Astrocyte of the hippocampus (primary cell): Measurements from ENCODE around the gene ABHD1.
A peak's percentile ranks its signal among the peaks of the same experiment; 100 is the strongest.
"Not testable (repeated sequence)": the region's sequence is repeated elsewhere in the genome, so short reads cannot be mapped to it uniquely, and the experiment has no call there.

Source experiments
- DNase-seq: peaks from one replicate; pipeline ENCODE4 v3.0.0; 2011; ENCODE audit warnings: low read depth, low spot score

The ABHD1 gene

GRCh38 chr2:27164960-27165763, 41.5 kb downstream of the ABHD1 start:
- DNase-seq: no peak

GRCh38 chr2:27170581-27171337, 47.1 kb downstream of the ABHD1 start:
- DNase-seq: no peak

GRCh38 chr2:27171351-27171848, 47.8 kb downstream of the ABHD1 start:
- DNase-seq: no peak

- peak; percentile 63 for DNase-seq
Observed at GRCh38 chr2:27174638-27175037, 51.0 kb downstream of the ABHD1 start.

- no peak for DNase-seq
Observed at GRCh38 chr2:27175330-27175729, 51.7 kb downstream of the ABHD1 start.

GRCh38 chr2:27175781-27176180, 52.2 kb downstream of the ABHD1 start:
- not testable (repeated sequence) for DNase-seq

- no peak for DNase-seq
Observed at GRCh38 chr2:27177441-27178351, 54.1 kb downstream of the ABHD1 start.

- DNase-seq: no peak
Observed at GRCh38 chr2:27178469-27178868, 54.9 kb downstream of the ABHD1 start.

- no peak for DNase-seq
Observed at GRCh38 chr2:27179344-27180000, 55.9 kb downstream of the ABHD1 start.
